T follicular helper cell (primary cell): ENCODE data around the gene DNASE1L1.

ENCODE experiments used
- DNase-seq: peaks from one replicate; pipeline ENCODE4 v3.0.0-alpha.2; 2020; ENCODE audit warnings: low read depth

Gene DNASE1L1

DNA sequence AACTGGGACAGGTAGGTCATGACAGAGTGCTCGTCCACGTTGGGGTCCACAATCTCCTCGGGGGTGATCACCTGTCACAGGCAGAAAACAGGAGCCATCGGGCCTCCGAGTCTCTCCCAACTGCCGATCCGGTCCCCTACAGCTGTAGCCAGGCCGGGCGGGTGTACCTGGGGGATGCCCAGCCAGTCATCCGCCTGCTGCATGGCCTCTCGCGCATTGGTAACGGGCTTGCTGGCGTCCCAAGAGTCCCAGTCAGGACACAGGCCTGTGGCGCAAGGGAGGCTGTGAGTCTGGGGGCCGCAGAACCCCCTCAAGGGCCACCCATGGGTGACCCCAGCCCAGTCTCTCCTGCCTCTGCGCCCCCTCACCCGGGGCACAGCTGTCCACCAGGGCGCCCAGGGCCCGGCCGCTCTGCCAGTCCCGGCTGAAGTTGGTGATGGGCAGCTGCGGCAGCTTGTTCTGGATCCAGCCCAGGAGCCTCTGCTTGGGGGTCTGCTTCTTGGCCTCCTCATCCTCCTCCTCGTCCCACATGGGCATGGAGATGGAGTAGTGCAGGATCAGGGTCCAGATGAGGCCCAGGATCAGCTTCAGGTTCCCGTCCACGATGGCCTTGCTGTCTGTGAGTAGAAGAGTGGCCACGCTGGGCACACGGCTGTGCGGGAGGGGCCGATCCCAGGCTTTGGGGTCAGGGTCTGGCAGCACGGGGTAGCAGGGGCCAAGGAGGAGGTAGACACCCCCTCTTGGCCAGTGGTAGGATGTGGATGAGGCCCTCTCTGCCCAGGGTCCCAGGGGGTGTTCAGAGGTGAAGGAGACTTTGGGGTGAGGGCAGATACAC, 41.4 kb downstream of the DNASE1L1 start:
- DNase-seq = no peak

DNA sequence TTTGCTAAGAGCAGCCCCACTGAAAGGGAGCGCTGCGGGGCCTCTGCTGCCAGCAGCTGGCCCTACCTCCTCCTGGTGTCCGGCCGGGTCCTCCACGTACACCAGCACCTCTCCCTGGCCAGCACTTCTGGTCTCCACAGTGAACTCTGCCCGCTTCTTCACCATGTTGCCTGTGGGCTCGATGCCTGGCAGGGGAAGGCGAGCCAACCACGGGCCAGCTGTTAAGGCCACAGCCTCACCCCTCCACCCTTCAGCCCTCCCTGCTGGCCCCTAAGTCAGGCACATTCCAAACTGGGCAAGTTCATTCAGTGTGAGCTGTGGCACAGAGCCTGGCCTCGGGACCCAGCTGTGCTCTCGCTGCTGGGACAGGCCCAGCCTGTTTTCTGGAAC, 42.4 kb downstream of the DNASE1L1 start:
- DNase-seq = no peak

DNA sequence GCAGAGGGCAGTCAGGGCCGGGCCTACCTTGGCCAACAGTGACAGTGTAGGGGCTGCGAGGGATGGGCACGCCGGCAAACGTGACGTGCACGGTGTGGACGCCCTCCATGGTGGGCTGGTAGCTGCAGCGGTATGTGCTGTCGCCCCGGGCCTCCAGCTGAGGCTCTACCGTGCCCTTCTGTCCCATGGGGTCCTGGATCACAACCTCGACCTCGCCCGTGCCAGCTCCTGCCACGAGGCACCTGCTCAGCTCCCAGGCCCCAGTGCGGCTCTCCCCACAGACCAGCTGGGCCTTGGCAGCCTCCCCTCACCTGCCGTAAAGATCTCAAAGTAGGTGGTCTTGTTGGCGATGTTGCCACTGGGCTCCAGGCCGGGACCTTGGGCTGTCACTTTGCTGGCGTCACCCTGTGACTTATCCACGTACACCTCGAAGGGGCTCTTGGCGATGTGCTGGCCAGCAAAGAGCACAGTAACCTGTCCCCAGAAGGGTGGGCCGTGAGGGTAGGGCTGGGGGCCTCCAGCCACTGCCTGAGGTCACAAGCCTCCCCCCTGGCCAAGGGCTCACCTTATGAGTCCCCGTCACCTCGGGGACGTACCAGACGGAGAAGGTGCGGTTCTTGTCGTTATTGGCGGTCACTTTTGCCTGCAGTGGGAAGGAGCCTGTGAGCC, 42.9 kb downstream of the DNASE1L1 start:
- DNase-seq = no peak

DNA sequence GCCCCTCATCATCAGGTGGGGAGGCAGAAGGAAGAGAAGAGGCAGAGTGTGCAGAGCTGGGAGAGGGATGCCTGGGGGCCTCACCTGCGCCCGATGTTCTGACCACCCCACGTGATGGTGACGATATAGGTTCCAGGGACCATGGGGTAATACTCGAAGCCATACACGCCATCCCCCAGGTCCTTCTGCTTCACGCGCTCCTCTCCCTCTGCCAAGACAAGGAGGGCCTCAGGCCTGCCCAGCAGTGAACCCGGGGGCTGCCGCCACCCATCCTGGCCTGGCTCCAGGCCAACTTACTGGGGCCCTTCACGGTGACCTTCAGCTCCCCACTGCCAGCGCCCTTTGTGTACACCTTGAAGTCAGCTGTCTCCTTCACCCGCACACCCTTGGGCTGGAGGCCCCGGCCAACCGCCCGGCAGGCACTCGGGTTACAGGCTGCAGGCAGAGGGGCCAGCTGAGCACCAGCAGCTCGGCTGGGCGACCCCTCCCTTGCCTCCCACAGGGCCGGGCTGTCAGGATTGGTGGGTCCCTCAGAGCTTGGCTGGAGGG, 43.9 kb downstream of the DNASE1L1 start:
- no peak for DNase-seq

DNA sequence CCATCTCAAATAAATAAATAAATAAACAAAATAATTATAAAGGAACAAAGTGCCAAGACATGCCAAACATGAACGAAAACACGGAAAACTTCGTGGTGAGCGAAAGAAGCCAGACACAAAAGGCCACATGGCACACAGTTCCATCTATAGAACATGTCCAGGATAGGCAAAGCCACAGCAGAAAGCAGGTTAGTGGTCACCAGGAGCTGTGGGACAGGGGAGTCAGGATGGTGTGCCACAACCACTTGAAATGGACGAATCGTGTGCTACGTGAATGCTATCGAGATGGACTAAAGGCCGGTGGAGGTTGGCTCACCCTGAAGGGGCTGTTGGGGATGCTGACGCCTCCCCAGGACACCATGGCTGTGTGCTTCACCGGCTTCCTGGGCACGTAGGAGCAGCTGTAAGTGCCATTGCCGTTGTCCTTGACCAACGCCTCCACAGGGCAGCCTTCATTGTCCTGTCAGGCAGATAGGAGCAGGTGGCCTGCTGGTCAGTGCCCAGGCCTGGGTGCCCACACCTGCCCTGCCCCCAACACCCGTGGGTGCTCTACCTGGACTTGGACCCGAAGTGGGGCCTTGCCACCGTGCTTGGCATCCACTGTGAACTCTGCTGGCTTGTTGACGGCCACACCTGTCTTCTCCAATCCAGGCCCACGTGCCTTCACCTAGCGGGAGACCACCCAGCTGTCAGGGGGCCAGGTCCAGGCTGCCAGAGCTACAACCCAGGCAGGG, 45.2 kb downstream of the DNASE1L1 start:
- DNase-seq = no peak

DNA sequence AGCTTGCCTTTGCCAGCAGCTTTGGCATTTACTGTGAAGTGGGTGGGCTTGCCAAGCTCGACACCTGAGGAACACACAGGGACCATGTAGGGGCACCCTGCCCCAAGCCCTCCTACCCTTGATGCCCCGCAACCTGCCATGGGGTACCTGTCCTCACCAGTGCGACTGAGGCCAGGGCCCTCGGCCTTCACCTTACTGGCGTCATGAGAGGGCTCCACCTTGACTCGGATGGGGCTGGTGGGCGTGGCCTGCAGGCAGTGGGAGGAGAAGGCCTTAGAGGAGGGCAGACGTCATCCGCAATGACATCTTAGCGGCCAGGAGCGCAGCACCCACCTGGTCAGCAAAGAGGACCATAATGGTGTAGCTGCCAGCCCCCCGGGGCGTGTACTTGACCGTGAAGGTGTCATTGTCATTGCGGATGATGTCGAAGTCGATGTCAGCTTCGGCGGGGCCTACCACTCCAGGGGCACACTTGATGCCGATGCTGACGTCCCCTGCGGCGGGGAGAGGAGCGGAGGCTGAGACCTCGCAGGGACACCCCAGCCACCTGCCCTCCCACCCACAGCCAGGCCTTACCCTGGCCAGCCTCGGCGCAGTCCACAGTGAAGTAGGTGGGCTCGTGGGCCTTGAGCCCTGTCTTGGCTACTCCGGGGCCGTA, 46.8 kb downstream of the DNASE1L1 start:
- DNase-seq = no peak

DNA sequence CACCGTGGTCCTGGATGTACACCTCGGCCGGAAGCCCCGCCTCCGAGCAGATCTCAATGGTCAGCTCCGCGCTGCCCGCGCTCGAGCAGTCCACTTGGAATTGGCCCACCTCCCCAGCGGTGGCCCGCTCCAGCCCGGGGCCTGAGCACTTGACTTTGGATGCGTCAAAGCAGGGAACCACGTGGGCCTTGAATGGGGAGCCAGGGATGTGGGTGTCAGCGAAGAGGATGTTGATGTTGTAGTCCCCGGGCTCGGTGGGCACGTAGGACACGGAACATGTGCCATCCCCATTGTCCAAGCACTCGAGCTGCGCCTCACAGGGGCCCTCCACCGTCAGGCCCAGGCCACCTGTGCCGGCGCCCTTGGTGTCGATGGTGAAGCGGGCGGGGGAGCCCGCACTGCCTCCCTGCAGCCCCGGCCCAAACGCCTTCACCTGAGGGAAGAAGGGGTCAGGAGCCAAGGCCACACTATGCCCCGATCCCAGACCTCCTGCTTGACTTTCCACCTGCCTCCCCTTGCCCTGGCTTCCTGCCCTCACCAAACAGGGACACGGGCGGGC, 48.8 kb downstream of the DNASE1L1 start:
- DNase-seq = no peak

DNA sequence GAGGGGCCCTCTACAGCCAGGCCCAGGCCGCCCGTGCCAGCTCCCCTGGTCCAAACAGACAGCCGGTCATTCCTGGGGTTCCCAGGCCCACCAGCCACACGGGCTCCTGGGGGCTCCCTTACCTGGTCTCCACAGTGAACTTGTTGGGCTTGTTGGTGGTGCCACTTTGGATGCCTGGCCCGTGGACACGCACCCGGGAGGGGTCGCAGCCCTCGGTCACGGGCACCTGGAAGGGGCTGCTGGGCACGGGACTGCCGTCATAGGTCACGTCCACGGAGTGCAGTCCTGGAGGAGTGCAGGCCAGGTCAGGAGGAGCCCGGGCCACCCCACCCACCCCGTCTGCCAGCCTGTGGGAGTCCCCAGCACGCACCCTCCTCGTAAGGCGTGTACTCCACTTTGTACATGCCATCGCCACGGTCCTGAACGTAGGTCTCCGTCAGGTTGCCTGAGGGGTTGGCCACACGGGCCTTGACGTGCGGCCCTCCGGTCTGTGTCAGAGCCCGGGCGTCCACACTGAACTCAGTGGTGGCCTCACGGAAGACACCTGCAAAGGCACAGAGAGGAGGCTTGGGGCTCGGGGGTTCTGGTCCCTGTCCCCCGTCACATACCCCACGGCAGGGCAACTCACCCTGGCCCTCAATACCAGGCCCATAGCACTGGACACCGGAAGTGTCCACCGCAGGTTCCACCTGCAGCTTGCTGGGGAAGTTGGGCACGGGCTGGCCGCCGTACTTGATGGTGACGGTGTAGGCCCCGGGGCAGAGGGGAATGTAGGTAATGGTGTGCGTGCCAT, 49.5 kb downstream of the DNASE1L1 start:
- DNase-seq = no peak

DNA sequence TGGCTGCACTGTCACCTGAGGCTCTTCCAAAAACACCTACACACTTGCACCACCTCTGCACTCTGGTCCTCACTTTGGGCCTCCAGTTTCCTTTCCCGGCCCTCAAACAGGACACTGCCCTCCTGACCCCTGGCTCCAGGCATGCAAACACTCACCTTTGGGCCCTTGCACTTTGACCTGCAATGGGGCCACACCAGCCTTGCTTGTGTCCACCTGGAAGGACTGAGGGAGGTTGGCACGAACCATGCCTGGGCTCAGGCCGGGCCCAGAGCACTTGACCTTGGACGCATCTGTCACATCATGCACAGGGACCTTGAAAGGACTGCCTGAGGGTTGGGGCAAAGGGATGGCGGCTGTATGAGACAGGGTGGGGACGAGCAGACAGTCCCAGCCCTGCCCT, 50.2 kb downstream of the DNASE1L1 start:
- no peak for DNase-seq

DNA sequence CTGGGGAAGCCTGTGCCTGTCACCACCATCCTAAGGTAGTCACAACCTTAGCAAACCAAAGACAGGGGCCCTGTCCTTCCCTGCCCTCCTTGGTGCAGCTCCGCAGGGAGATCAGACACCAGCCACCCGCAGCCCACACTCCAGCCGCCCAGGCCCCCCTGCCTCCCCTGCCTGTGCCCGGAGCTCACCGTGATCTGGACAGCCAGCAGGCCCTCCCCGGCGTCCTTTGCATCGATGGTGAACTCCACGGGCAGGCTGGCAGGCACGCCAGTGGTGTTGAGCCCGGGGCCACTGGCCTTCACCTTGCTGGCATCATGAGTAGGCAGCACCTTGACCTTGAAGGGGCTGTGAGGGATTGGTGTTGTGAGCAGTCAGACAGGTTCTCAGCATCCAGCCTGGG, 51.0 kb downstream of the DNASE1L1 start:
- no peak for DNase-seq

DNA sequence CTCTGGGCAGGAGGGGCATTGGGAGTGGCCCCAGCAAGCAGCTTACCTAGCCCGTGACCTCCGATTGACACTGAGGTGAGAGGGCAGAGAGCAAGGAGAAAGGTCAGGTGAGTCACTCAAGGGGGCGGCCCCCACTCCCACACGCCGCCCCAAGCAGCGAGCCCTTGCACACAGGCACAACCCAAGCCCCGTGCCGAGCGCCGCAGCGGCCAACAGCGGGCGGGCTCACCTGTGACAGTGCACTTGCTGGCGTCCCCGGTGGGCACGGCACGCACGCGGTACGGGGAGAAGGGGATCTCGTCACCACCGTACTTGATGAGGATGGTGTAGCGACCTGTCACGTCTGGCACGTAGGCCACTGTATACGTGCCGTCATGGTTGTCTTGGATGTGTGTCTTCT, 51.8 kb downstream of the DNASE1L1 start:
- no peak for DNase-seq

DNA sequence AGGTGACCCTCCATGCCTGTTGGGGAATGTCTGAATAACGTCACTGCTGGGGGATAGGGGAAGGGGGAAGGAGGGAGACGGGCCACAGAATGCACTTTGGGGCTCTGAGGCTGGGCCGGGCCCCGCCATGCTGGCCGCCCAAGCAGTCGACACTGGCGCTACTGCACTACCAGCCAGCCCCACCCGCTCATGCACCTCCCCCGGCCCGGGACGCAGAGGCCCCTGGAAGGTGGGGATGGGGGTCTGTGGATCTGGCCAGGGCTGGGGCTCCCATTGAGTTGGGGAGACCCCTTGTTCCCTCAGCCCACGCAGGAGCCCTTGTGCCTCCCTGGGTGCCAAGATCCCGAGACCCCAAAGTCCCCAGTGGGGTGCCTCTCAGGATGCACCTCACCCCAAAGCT, 52.5 kb downstream of the DNASE1L1 start:
- DNase-seq = no peak

DNA sequence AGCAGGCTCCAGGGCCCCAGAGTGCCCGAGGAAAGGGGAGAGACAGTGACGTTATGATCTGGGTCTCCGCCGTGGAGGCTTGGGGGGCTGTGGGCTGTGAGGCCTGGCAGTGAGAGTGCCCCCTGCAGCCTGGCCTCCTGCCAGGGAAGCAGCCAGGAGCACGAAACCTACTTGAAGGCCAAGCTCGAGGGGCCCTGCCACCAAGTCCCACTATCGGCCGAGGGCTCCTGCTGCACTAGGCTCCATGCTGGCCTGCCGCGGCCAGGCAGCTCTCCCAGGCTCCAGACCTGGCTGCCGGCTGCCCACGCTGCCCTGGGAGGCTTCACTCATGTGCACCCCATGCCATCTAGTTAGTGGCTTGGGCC, 53.3 kb downstream of the DNASE1L1 start:
- DNase-seq = no peak

DNA sequence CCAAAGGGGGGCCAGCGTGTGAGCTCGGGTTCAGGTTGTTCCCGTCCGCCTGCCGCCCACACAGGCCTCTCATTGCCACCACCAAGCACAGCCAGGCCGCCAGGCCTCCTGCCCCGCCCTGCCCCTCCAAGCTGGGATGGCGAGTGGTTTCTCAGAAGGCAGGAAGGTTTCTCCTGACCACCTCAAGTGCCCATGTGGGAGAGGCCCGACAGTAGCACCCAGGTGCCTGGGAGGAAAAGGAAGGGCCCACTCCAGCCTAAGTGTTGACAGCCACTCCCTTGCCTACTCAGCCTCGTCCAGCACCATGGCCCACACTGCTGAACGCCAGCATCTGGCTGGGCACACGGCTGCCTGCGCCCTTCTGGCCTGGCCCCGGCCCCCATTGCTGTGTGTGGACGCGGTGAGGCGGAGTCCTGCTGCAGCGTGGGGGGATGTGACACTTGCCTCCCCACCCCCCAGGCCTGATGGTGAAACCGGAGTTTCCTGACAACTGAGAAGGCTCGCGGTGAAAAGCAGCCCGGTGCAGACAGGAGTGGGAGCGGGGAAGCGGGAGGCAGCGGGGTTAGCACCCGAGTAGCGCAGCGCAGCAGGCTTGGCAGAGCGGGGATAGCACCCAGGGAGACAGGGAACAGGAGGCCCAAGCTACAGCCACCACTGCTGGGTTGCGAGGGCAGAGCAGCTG, 53.8 kb downstream of the DNASE1L1 start:
- no peak for DNase-seq

DNA sequence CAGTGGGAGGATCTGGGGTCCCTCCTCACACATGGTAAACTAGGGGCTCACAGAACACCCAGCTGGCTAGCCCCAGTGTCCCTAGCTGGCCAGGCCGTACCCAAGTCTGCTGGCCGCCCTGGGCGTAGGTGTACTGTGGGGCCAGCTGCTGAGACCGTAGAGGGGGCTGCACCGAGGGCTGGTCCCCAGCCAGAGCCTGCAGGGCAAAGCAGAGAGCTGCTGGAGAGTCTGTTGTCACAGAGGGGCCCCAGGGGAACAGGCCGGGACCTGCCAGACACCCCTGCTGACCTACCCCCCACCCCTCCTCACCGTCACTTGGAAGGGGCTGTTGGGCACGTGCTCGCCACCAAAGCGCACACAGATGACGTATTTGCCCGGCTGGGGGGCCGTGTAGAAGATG, 54.5 kb downstream of the DNASE1L1 start:
- DNase-seq = no peak

DNA sequence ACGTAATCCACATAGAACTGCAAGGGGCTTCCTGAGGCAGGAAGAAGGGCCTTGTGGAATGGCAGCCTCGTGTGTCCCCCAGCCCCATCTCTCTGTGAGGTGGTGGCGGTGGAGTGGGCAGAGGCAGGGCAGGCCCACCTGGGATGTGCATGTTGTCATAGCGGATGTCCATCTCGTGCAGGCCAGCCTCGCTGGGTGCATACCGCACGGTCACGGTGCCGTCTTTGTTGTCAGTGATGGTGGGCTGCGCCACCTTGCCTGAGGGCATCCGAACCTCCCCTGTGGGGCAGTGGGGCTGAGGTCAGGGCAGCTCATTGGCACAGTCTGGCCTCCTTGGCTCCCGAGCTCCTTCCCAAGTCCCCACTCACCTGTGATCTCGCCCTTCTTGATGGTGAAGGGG, 55.0 kb downstream of the DNASE1L1 start:
- no peak for DNase-seq

DNA sequence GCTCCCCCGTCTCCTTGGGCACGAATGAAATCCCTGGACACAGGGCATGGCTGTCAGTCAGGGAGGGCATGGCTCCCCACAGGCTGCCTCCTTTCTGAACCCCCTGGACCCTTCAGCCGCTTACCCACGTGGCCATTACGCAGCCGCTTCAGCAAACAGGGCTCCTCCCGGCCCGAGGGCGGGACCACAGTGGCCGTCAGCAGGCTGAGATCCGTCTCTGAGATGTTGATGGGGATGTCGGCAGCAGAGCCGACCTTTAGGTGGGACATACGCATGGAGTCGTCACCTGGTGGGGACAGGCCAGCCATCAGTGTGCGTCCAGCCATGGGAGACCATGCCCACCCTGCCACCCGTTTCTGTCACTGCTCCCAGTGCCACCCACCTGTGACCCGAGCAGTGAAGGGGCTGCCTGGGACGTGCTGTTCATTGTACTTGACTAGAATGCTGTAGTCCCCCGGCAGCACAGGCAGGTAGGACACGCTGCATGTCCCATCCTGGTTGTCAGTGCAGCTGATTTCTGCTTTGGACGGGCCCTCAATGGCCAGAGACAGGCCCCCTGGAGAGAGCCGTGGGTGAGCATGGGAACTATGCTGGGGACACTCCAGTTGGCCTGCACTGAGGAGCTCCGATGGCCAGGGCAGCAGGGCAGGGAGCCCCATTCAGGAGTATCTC, 55.7 kb downstream of the DNASE1L1 start:
- no peak for DNase-seq

DNA sequence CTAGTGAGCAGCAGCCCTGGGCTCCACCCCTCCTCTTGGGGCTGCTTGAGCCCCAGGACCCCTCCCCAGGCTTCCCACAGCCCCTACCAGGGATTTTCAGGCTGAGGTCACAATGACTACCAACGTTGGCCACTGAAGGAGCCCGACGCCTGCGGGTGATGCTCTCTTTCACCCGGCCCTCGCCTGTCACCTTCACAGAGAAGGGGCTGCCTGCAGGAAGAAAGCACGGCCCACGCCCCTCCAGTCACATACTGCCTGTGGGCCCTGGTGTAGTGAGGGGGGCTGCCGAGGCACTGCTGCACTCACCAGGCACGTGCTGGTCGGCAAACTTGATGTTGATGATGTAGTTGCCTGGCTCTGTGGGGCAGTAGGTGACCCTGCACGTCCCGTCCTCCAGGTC, 56.6 kb downstream of the DNASE1L1 start:
- DNase-seq = no peak

DNA sequence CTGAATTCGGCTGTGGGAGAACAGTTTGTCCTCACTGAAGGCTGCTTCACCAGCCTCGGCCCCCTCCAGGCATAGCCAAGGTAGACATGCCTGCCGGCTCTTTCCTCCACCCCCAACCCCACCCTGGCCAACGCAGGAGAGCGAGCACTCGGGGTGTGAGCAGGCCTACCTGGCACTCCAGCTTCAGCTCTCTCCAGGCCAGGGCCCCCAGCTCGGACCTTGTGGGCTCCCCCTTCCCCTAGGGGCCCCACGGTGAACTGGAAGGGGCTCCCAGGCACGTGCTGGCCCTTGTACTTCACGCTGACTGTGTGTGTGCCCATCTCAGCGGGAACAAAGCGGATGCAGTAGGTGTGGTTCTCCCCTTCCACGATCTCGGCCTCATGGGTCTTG, 57.0 kb downstream of the DNASE1L1 start:
- DNase-seq = no peak
